ENCODE results near the gene TXNDC17.

The TXNDC17 gene

GRCh38 chr17:6666077-6666521 is 25.2 kb downstream of the TXNDC17 start:
- peak; percentile 23 for DNase-seq

GRCh38 chr17:6666557-6666956 is 25.7 kb downstream of the TXNDC17 start:
- no peak for DNase-seq

- no peak for DNase-seq
Measured at GRCh38 chr17:6667516-6667915, 26.7 kb downstream of the TXNDC17 start.

- DNase-seq: no peak
Measured at GRCh38 chr17:6668219-6668618, 27.4 kb downstream of the TXNDC17 start.

GRCh38 chr17:6668727-6669425 is 28.0 kb downstream of the TXNDC17 start:
- DNase-seq: no peak

- DNase-seq: no peak
Measured at GRCh38 chr17:6669479-6670212, 28.8 kb downstream of the TXNDC17 start.

- no peak for DNase-seq
Measured at GRCh38 chr17:6670571-6670970, 29.7 kb downstream of the TXNDC17 start.

GRCh38 chr17:6670999-6671398 is 30.1 kb downstream of the TXNDC17 start:
- DNase-seq: no peak

GRCh38 chr17:6671431-6671830 is 30.6 kb downstream of the TXNDC17 start:
- no peak for DNase-seq

- DNase-seq: no peak
Measured at GRCh38 chr17:6674586-6674985, 33.7 kb downstream of the TXNDC17 start.

- no peak for DNase-seq
Measured at GRCh38 chr17:6675201-6675825, 34.5 kb downstream of the TXNDC17 start.

GRCh38 chr17:6676802-6677157 is 35.9 kb downstream of the TXNDC17 start:
- no peak for DNase-seq

GRCh38 chr17:6677158-6677831 is 36.4 kb downstream of the TXNDC17 start:
- DNase-seq: no peak

- DNase-seq: no peak
Measured at GRCh38 chr17:6677946-6678345, 37.1 kb downstream of the TXNDC17 start.

- DNase-seq: no peak
Measured at GRCh38 chr17:6679241-6679640, 38.4 kb downstream of the TXNDC17 start.

GRCh38 chr17:6681176-6681575 is 40.3 kb downstream of the TXNDC17 start:
- DNase-seq: no peak

GRCh38 chr17:6681671-6682070 is 40.8 kb downstream of the TXNDC17 start:
- no peak for DNase-seq

GRCh38 chr17:6682339-6682738 is 41.5 kb downstream of the TXNDC17 start:
- no peak for DNase-seq

- no peak for DNase-seq
Measured at GRCh38 chr17:6683081-6683684, 42.3 kb downstream of the TXNDC17 start.

GRCh38 chr17:6683730-6684459 is 43.0 kb downstream of the TXNDC17 start:
- DNase-seq: no peak

- DNase-seq: no peak
Measured at GRCh38 chr17:6684460-6684783, 43.6 kb downstream of the TXNDC17 start.
